Mucosa of descending colon (tissue), 3 donors: Measurements from ENCODE around the gene SNTG2. TPM values are rescaled to one million over a fixed set of nuclear protein-coding genes. Genes with fewer than 3 reads are reported as not detected.

ENCODE experiments used
- ATAC-seq: fragments of 200-7000 bp; cut with Tn5 transposase; one replicate; pipeline ENCODE4 v1.9.1; 2020; ENCODE audit warnings: mild to moderate bottlenecking, moderate library complexity
- DNase-seq, 3 donors: peaks; one replicate each; pipeline ENCODE4 v3.0.0-alpha.2; 2020
- H3K36me3 ChIP-seq: fragments of 200-600 bp; one replicate; pipeline ENCODE4 v1.8.0; 2021; ENCODE audit warnings: low read depth, mild to moderate bottlenecking
- H3K4me1 ChIP-seq: fragments of 200-600 bp; one replicate; pipeline ENCODE4 v1.8.0; 2021; ENCODE audit warnings: low read depth, mild to moderate bottlenecking
- H3K4me3 ChIP-seq: fragments of 200-600 bp; one replicate; pipeline ENCODE4 v1.8.0; 2021; ENCODE audit warnings: mild to moderate bottlenecking
- H3K9me3 ChIP-seq: fragments of 200-600 bp; one replicate; pipeline ENCODE4 v1.8.0; 2021; ENCODE audit warnings: mild to moderate bottlenecking
- intact Hi-C, 2 donors: fragments of 100-400 bp; cut with DNase I in 1 of 2; cut with micrococcal nuclease in 1 of 2; formaldehyde crosslinking; loops; one replicate each; pipeline versions ENCODE4 v1.11.0 to v1.11.1; 2022; cut with DNase I, micrococcal nuclease
- total RNA-seq, 3 donors: library from RNA; stranded (reverse); fragmentation: NEBNext Ultra II Directional in 2 of 3; extraction: Animal tissue kit (Norgen Biotek cat#: 25700) in 2 of 3; gene quantifications; one replicate each; pipeline versions ENCODE4 v1.2.1 to v1.2.4, GENCODE V29; 2021 to 2023
- TF ChIP-seq, protein P1 (sequence below): fragments of 200-600 bp; IDR thresholded peaks from one replicate; pipeline ENCODE4 v1.8.0; 2022; ENCODE audit warnings: antibody characterized with exemption, mild to moderate bottlenecking
- donor health status: DM: no; HTN: no; CAD: no; lungs with moderate emphysema.
- donor health status: DM: no; HTN: no; CAD: no.
- donor health status: DM: no; HTN: yes; CAD: no.

SNTG2 gene
- total RNA-seq, 3 donors from 2014 or later = 0.38 to 3.0 (median 2.8) TPM

- ATAC-seq (no peak), DNase-seq (no peak)
- no peaks in the 10 kb centered on the region for H3K4me1 ChIP-seq
- intact Hi-C loops = no loop called here
- no peaks in the 10 kb centered on the region for H3K9me3 ChIP-seq
- no peaks in the 10 kb centered on the region for H3K36me3 ChIP-seq
- TF ChIP-seq, protein P1, sequence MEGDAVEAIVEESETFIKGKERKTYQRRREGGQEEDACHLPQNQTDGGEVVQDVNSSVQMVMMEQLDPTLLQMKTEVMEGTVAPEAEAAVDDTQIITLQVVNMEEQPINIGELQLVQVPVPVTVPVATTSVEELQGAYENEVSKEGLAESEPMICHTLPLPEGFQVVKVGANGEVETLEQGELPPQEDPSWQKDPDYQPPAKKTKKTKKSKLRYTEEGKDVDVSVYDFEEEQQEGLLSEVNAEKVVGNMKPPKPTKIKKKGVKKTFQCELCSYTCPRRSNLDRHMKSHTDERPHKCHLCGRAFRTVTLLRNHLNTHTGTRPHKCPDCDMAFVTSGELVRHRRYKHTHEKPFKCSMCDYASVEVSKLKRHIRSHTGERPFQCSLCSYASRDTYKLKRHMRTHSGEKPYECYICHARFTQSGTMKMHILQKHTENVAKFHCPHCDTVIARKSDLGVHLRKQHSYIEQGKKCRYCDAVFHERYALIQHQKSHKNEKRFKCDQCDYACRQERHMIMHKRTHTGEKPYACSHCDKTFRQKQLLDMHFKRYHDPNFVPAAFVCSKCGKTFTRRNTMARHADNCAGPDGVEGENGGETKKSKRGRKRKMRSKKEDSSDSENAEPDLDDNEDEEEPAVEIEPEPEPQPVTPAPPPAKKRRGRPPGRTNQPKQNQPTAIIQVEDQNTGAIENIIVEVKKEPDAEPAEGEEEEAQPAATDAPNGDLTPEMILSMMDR = no peak
- no peak overlapping the region for H3K4me3 ChIP-seq
These were observed 296.3 kb downstream of the SNTG2 start for GRCh38 chr2:1246991-1247390.

- Histone ChIP-seq H3K9me3 (no peaks in the 10 kb centered on the region), H3K36me3 (no peaks in the 10 kb centered on the region), H3K4me1 (no peaks in the 10 kb centered on the region), H3K4me3 (no peak overlapping the region)
- TF ChIP-seq, protein P1 = no peak
- DNase-seq (no peak), ATAC-seq (no peak)
- intact Hi-C loops = no loop called here
These were observed 297.5 kb downstream of the SNTG2 start for GRCh38 chr2:1248187-1248586.

DNA sequence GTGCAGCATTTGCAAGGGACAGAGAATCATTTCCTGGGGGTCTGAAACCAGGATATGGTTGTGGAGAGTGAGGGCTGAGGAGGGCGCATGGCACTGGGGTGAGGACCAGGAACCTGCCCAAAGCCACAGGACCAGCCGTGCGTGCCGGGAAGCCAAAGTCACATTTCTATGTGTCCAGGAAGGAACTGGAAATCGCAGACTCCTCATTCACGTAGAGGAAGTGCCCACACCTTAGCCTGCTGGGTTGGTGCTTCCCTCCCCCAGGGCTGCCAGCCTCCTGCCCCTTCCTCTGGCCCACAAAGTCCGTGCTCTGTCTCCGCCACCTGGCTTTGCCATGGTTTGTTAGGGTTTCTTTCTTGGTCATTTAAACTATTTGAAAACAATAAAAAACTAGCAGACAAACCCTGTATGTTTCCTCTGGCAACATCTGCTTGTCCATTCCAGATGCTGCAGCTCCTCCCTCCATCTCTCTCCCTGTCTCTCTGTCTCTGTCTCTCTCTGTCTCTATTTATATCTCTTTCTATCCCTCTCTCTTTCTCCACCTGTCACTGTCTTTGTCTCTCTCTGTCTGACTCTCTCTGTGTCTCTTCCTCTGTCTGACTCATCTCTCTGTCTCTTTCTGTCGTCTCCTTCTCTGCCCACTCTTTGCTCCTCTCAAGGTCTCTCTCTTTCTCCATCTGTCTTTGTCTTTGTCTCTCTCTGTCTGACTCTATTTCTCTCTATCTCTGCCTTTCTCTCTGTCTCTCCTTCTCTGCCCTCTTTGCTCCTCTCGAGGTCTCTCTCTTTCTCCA lies 299.4 kb downstream of the SNTG2 start:
- H3K4me3 ChIP-seq = no peak overlapping the region
- no peaks in the 10 kb centered on the region for H3K9me3 ChIP-seq
- TF ChIP-seq, protein P1 = no peak
- DNase-seq (no peak), ATAC-seq (no peak)
- H3K4me1 ChIP-seq = no peaks in the 10 kb centered on the region
- H3K36me3 ChIP-seq = no peaks in the 10 kb centered on the region
- intact Hi-C loops = no loop called here

DNA sequence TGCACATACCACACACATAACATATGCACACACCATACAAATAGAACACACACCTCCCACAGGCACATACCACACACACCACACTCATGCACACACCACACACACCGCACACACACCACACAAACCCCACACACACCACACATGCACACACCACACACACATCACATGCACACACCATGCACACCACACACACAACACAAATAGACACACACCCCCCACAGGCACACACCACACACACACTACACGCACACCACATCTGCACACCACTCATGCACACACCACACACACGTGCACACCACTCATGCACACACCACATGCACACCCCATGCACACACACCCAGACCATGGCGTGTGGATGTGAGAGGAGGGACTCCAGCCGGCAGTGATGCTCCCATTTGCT lies 300.9 kb downstream of the SNTG2 start:
- Histone ChIP-seq H3K4me3 (no peak overlapping the region), H3K9me3 (no peaks in the 10 kb centered on the region), H3K36me3 (no peaks in the 10 kb centered on the region), H3K4me1 (no peaks in the 10 kb centered on the region)
- intact Hi-C loops = no loop called here
- TF ChIP-seq, protein P1 = no peak
- DNase-seq (no peak), ATAC-seq (no peak)

- TF ChIP-seq, protein P1 = no peak
- H3K9me3 ChIP-seq = no peaks in the 10 kb centered on the region
- DNase-seq (no peak), ATAC-seq (no peak)
- H3K4me3 ChIP-seq = no peak overlapping the region
- no peaks in the 10 kb centered on the region for H3K4me1 ChIP-seq
- intact Hi-C loops = no loop called here
- no peaks in the 10 kb centered on the region for H3K36me3 ChIP-seq
These were observed 303.0 kb downstream of the SNTG2 start for GRCh38 chr2:1253629-1254028.
